Uterus (tissue), 2 donors: ENCODE measurements around the gene KATNBL1.
"Not testable (repeated sequence)": the region's sequence is repeated elsewhere in the genome, so short reads cannot be mapped to it uniquely, and the experiment has no call there.

ENCODE experiments used
- CTCF ChIP-seq, 4 experiments: fragments of 200-600 bp in 2 of 4; fragments of 450-650 bp in 2 of 4; sonication (generic) in 2 of 4; IDR thresholded peaks; one replicate each; pipeline ENCODE4 v1.5.1; 2016 to 2019; ENCODE audit warnings: antibody characterized with exemption in 4 of 4, mild to moderate bottlenecking in 2 of 4, moderate library complexity in 1 of 4
- POLR2A ChIP-seq, 2 donors: fragments of 450-650 bp; IDR thresholded peaks; one replicate each; pipeline ENCODE4 v1.6.1; 2016; ENCODE audit warnings: antibody characterized with exemption in 2 of 2, mild to moderate bottlenecking in 1 of 2, moderate library complexity in 1 of 2

GRCh38 chr15:34120420-34120819, 89.5 kb downstream of the KATNBL1 start:
- not testable (repeated sequence) for TF ChIP-seq CTCF, POLR2A (IDR thresholded peaks at IDR 0.05)
